IMR-90 (cell line): Measurements from ENCODE around the gene KLHL29. TPM values are rescaled to one million over a fixed set of nuclear protein-coding genes. Genes with fewer than 3 reads are reported as not detected.

Experiments
- ATAC-seq: fragments of 200-7000 bp; cut with Tn5 transposase; 2 replicates; pipeline ENCODE4 v1.9.1; 2020; ENCODE audit warnings: low read depth, mild to moderate bottlenecking, moderate library complexity
- BruUV-seq: library from RNA; stranded (reverse); fragments of 400-500 nt; replicated peaks from 2 replicates; lab custom pipeline; 2021; lab: Mats Ljungman, UMichigan
- CTCF ChIA-PET: fragments of 300-600 bp; formaldehyde crosslinking; extraction: SDS; loops from one replicate; lab custom pipeline; 2021; ENCODE audit warnings: antibody characterized with exemption; lab: Yijun Ruan, JAX
- POLR2A ChIA-PET: fragments of 300-600 bp; sonication (Branson Sonifier 250); formaldehyde crosslinking; loops from one replicate; lab custom pipeline; 2022; ENCODE audit warnings: antibody characterized with exemption; ENCODE audit not compliant: unreplicated experiment; lab: Charles Lee
- DNase-seq: peaks from one replicate; pipeline ENCODE4 v3.0.0; 2013
- H2AFZ ChIP-seq: replicated peaks from 2 replicates; pipeline ENCODE3; 2013; ENCODE audit warnings: low read length, mild to moderate bottlenecking; ENCODE audit not compliant: poor library complexity
- H2AK5ac ChIP-seq: 2 replicates; pipeline ENCODE4 v1.6.1; 2013; ENCODE audit warnings: low read depth, low read length, inconsistent platforms
- H2AK9ac ChIP-seq: replicated peaks from 2 replicates; pipeline ENCODE3; 2013; ENCODE audit warnings: mild to moderate bottlenecking, low read depth, low read length, moderate library complexity; ENCODE audit not compliant: poor library complexity
- H2BK120ac ChIP-seq: 2 replicates; pipeline ENCODE4 v1.6.1; 2013; ENCODE audit warnings: low read depth, low read length, inconsistent platforms
- H2BK15ac ChIP-seq: 3 replicates; pipeline ENCODE4 v1.6.1; 2013; ENCODE audit warnings: low read depth, low read length, inconsistent platforms
- H2BK20ac ChIP-seq: 2 replicates; pipeline ENCODE4 v1.6.1; 2013; ENCODE audit warnings: low read depth, mild to moderate bottlenecking, inconsistent platforms, low read length, moderate library complexity
- H2BK5ac ChIP-seq: 2 replicates; pipeline ENCODE4 v1.6.1; 2013; ENCODE audit warnings: mild to moderate bottlenecking, low read depth, low read length, inconsistent platforms; ENCODE audit not compliant: poor library complexity, severe bottlenecking
- H3K14ac ChIP-seq: replicated peaks from 2 replicates; pipeline ENCODE4 v1.6.1; 2013; ENCODE audit warnings: low read depth, low read length, inconsistent platforms
- H3K18ac ChIP-seq: 2 replicates; pipeline ENCODE4 v1.6.1; 2013; ENCODE audit warnings: low read depth, low read length, control low read depth
- H3K23ac ChIP-seq: 2 replicates; pipeline ENCODE4 v1.6.1; 2013; ENCODE audit warnings: low read depth, low read length, inconsistent platforms
- H3K27ac ChIP-seq: 2 replicates; pipeline ENCODE4 v1.5.1; 2013; ENCODE audit warnings: mild to moderate bottlenecking, control low read depth, low read length; ENCODE audit not compliant: insufficient read depth
- H3K27me3 ChIP-seq: 2 replicates; pipeline ENCODE4 v1.6.1; 2013; ENCODE audit warnings: low read length; ENCODE audit not compliant: control insufficient read depth, insufficient read depth
- H3K36me3 ChIP-seq: 2 replicates; pipeline ENCODE4 v1.6.1; 2013; ENCODE audit warnings: low read length, mixed read lengths; ENCODE audit not compliant: control insufficient read depth, insufficient read depth
- H3K4ac ChIP-seq: 2 replicates; pipeline ENCODE4 v1.6.1; 2013; ENCODE audit warnings: low read depth, low read length, inconsistent platforms
- H3K4me1 ChIP-seq: 2 replicates; pipeline ENCODE4 v1.6.1; 2013; ENCODE audit warnings: low read length, mixed read lengths; ENCODE audit not compliant: control insufficient read depth, insufficient read depth
- H3K4me2 ChIP-seq: 2 replicates; pipeline ENCODE4 v1.6.1; 2013; ENCODE audit warnings: low read depth, mild to moderate bottlenecking, control low read depth, low read length, moderate library complexity
- H3K4me3 ChIP-seq: 2 replicates; pipeline ENCODE4 v1.5.1; 2013; ENCODE audit warnings: low read depth, mild to moderate bottlenecking, control low read depth, low read length, moderate library complexity; ENCODE audit not compliant: insufficient read depth
- H3K56ac ChIP-seq: 2 replicates; pipeline ENCODE4 v1.6.1; 2013; ENCODE audit warnings: low read length, inconsistent platforms; ENCODE audit not compliant: insufficient read depth; ENCODE audit errors: extremely low read depth
- H3K79me1 ChIP-seq, 2 experiments: 2 replicates each; pipeline ENCODE4 v1.6.1; 2013; ENCODE audit warnings: low read length in 2 of 2, inconsistent platforms in 1 of 2, low read depth in 1 of 2
- H3K9ac ChIP-seq: 2 replicates; pipeline ENCODE4 v1.6.1; 2013; ENCODE audit warnings: low read depth, low read length, control low read depth
- H3K9me1 ChIP-seq: 2 replicates; pipeline ENCODE4 v1.6.1; 2013; ENCODE audit warnings: low read length, inconsistent platforms; ENCODE audit not compliant: insufficient read depth
- H3K9me3 ChIP-seq: 2 replicates; pipeline ENCODE4 v1.6.1; 2013; ENCODE audit warnings: low read length; ENCODE audit not compliant: control insufficient read depth, insufficient read depth
- H4K20me1 ChIP-seq: 2 replicates; pipeline ENCODE4 v1.6.1; 2013; ENCODE audit warnings: low read length, inconsistent platforms; ENCODE audit not compliant: insufficient read depth
- H4K5ac ChIP-seq: 2 replicates; pipeline ENCODE4 v1.6.1; 2013; ENCODE audit warnings: mild to moderate bottlenecking, low read depth, low read length, control low read depth
- H4K8ac ChIP-seq, 2 experiments: 2 replicates each; pipeline ENCODE4 v1.6.1; 2013; ENCODE audit warnings: low read depth in 2 of 2, low read length in 2 of 2, control low read depth in 1 of 2, inconsistent platforms in 1 of 2
- H4K91ac ChIP-seq: 2 replicates; pipeline ENCODE4 v1.6.1; 2013; ENCODE audit warnings: low read depth, low read length, inconsistent platforms; ENCODE audit not compliant: insufficient read depth
- BHLHE40 ChIP-seq: fragments of 150-350 bp; IDR thresholded peaks from 2 replicates; pipeline ENCODE4 v1.6.1; 2016; ENCODE audit warnings: mild to moderate bottlenecking, low read depth, low read length
- CEBPB ChIP-seq: IDR thresholded peaks from 2 replicates; pipeline ENCODE4 v1.6.1; 2012; ENCODE audit warnings: low read depth, low read length, improper control_type of control experiment
- CHD1 ChIP-seq: IDR thresholded peaks from 2 replicates; pipeline ENCODE4 v1.6.1; 2012; ENCODE audit warnings: low read depth, low read length, improper control_type of control experiment
- CTCF ChIP-seq: conservative IDR thresholded peaks from 2 replicates; pipeline ENCODE4 v1.5.1; 2012; ENCODE audit warnings: mild to moderate bottlenecking, low read depth, low read length, improper control_type of control experiment
- ELK1 ChIP-seq: fragments of 150-350 bp; IDR thresholded peaks from 2 replicates; pipeline ENCODE4 v1.6.1; 2016; ENCODE audit warnings: low read depth, mild to moderate bottlenecking, low read length, moderate library complexity, borderline replicate concordance
- FOS ChIP-seq: fragments of 150-350 bp; IDR thresholded peaks from 2 replicates; pipeline ENCODE4 v1.6.1; 2016; ENCODE audit warnings: low read depth, low read length
- MAFK ChIP-seq: IDR thresholded peaks from 2 replicates; pipeline ENCODE4 v1.6.1; 2012; ENCODE audit warnings: low read depth, low read length, improper control_type of control experiment
- MAZ ChIP-seq: IDR thresholded peaks from 2 replicates; pipeline ENCODE4 v1.6.1; 2012; ENCODE audit warnings: low read depth, mild to moderate bottlenecking, low read length, improper control_type of control experiment, moderate library complexity, borderline replicate concordance
- MXI1 ChIP-seq: IDR thresholded peaks from 2 replicates; pipeline ENCODE4 v1.6.1; 2012; ENCODE audit warnings: low read depth, mild to moderate bottlenecking, low read length, moderate library complexity, borderline replicate concordance
- NFE2L2 ChIP-seq: fragments of 150-350 bp; IDR thresholded peaks from 2 replicates; pipeline ENCODE4 v1.6.1; 2016; ENCODE audit warnings: low read depth, mild to moderate bottlenecking, low read length
- POLR2A ChIP-seq: IDR thresholded peaks from 2 replicates; pipeline ENCODE4 v1.6.1; 2012; ENCODE audit warnings: mild to moderate bottlenecking, low read depth, low read length
- RAD21 ChIP-seq: IDR thresholded peaks from 2 replicates; pipeline ENCODE4 v1.6.1; 2012; ENCODE audit warnings: low read length, improper control_type of control experiment
- RCOR1 ChIP-seq: IDR thresholded peaks from 2 replicates; pipeline ENCODE4 v1.6.1; 2012; ENCODE audit warnings: mild to moderate bottlenecking, low read length, improper control_type of control experiment; ENCODE audit not compliant: insufficient replicate concordance
- RFX5 ChIP-seq: IDR thresholded peaks from 2 replicates; pipeline ENCODE4 v1.8.0; 2012; ENCODE audit warnings: low read depth, mild to moderate bottlenecking, low read length, moderate library complexity
- SMC3 ChIP-seq: fragments of 150-350 bp; IDR thresholded peaks from 2 replicates; pipeline ENCODE4 v1.6.1; 2016; ENCODE audit warnings: low read depth, mild to moderate bottlenecking, antibody characterized with exemption, low read length, moderate library complexity
- USF2 ChIP-seq: fragments of 150-350 bp; IDR thresholded peaks from 2 replicates; pipeline ENCODE4 v1.6.1; 2017; ENCODE audit warnings: mild to moderate bottlenecking, antibody characterized with exemption, low read length, low read depth
- whole genome bisulfite sequencing, 2 experiments: methylation state at CpG; one replicate each; pipeline versions ENCODE4 v1.1.5 to v1.1.7; 2013; ENCODE audit warnings: missing lambda C conversion rate in 2 of 2; ENCODE audit not compliant: insufficient read length in 1 of 2; ENCODE audit errors: extremely low coverage in 2 of 2; 5-methylcytosine and 5-hydroxymethylcytosine counted together
- dilution Hi-C: fragments of 300-500 bp; cut with HindIII; formaldehyde crosslinking; loops from one replicate; pipeline ENCODE4 v1.14.3; 2018; ENCODE audit warnings: low sequenced_read_pairs; ENCODE audit not compliant: unreplicated experiment
- in situ Hi-C: fragments of 300-500 bp; cut with MboI; formaldehyde crosslinking; loops from 3 replicates; pipeline ENCODE4 v1.14.3; 2019; ENCODE audit warnings: low sequenced_read_pairs, inconsistent platforms, mixed read lengths
- intact Hi-C: fragments of 100-400 bp; cut with micrococcal nuclease; formaldehyde crosslinking; loops from 2 replicates; pipeline ENCODE4 v1.10.0; 2022
- polyA plus RNA-seq, 3 experiments: library from polyadenylated mRNA; depleted of rRNA; stranded (reverse); fragments of >200 nt; gene quantifications; 2 replicates each; pipeline ENCODE4 v1.2.3, GENCODE V29; 2012; ENCODE audit warnings: low replicate concordance in 1 of 3
- total RNA-seq: library from RNA; depleted of rRNA; stranded (reverse); fragments of >200 nt; gene quantifications from 2 replicates; pipeline ENCODE4 v1.2.3, GENCODE V29; 2012

The KLHL29 gene
- total and polyA plus RNA-seq, 2 of the 4 experiments (the other 2 are of a cell fraction), result 2.0 to 8.0 TPM

DNA sequence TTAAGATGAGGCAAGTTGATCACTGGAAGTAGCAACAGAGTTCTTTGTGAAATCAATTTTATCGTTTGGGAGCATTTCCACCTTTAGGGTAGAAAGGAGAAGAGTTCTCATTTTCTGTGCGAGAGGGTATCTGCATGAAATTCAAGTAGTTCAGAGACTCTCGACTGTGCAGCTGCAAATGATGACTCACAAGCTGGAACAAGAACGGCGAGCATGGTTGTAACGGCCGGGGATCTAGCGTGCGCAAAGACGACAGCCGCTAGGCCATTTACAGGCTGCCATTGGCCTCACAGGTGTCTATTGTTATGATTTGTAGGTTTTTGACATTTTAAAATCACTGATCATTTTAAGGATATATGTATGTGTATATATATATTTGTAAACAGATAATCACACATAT lies 5.2 kb downstream of the KLHL29 start:
- ATAC-seq (no peak), DNase-seq (no peak)
- Histone ChIP-seq H4K91ac (no peak overlapping the region), H2AFZ (no peak overlapping the region), H3K9me1 (no peaks in the 10 kb centered on the region), H3K23ac (no peak overlapping the region), H3K4me2 (no peak overlapping the region), H4K8ac (no peak overlapping the region), H3K18ac (no peak overlapping the region), H3K4me3 (no peak overlapping the region), H3K56ac (no peak overlapping the region), H3K27ac (no peak overlapping the region), H4K5ac (no peak overlapping the region), H4K20me1 (peaks cover 20% of the 10 kb centered on the region; the same call in 1 of the 2 replicates), H2AK9ac (no peak overlapping the region), H2AK5ac (no peak overlapping the region), H3K14ac (no peak overlapping the region), H3K9me3 (no peaks in the 10 kb centered on the region), H2BK20ac (no peak overlapping the region), H2BK15ac (no peak overlapping the region), H3K4me1 (no peaks in the 10 kb centered on the region), H3K36me3 (no peaks in the 10 kb centered on the region), H3K79me1 (peaks cover 23 to 46% of the 10 kb centered on the region in 2 experiments), H2BK5ac (no peak overlapping the region), H3K9ac (no peak overlapping the region), H2BK120ac (no peak overlapping the region), H3K4ac (no peak overlapping the region), H3K27me3 (no peaks in the 10 kb centered on the region)
- 88% methylated on average over 5 of the region's 11 CpGs; no CpG with 5 or more reads in 1 of the 2 experiments for WGBS, 2 experiments
- BruUV-seq, result no TSS peak
- TF ChIP-seq POLR2A (no peak), NFE2L2 (no peak), ELK1 (no peak), USF2 (no peak), BHLHE40 (no peak), FOS (no peak), MAFK (no peak), RAD21 (no peak), RFX5 (no peak), MAZ (no peak), MXI1 (no peak), SMC3 (no peak), CHD1 (no peak), CTCF (no peak), CEBPB (no peak), RCOR1 (no peak)
- intact Hi-C loops (no loop called here), in situ Hi-C loops (loop anchor here (25.0 kb wide), 1 partner anchor 372 kb away; no protein-coding TSS in a partner anchor), dilution Hi-C loops (no loop called here)
- POLR2A ChIA-PET, result interaction anchor here (0.6 kb wide), 1 partner anchor 227 kb away, joined by 4 read pairs; no protein-coding TSS in a partner anchor
- CTCF ChIA-PET, result no interaction called here
